NCI-H510A treated with DMSO at 0.1 percent for 48 hours (cell line): ENCODE results near the gene PHACTR4.
"Not testable (repeated sequence)": the region's sequence is repeated elsewhere in the genome, so short reads cannot be mapped to it uniquely, and the experiment has no call there.

Experiments
- DNase-seq: peaks from one replicate; lab custom pipeline; 2025; lab: John Stamatoyannopoulos, UW

The PHACTR4 gene

GRCh38 chr1:28437264-28437923 is 67.9 kb downstream of the PHACTR4 start:
- peak; percentile 34 for DNase-seq

GRCh38 chr1:28437924-28438699 is 68.6 kb downstream of the PHACTR4 start:
- DNase-seq = peak; percentile 91

GRCh38 chr1:28439320-28439719 is 69.8 kb downstream of the PHACTR4 start:
- DNase-seq = no peak

DNA sequence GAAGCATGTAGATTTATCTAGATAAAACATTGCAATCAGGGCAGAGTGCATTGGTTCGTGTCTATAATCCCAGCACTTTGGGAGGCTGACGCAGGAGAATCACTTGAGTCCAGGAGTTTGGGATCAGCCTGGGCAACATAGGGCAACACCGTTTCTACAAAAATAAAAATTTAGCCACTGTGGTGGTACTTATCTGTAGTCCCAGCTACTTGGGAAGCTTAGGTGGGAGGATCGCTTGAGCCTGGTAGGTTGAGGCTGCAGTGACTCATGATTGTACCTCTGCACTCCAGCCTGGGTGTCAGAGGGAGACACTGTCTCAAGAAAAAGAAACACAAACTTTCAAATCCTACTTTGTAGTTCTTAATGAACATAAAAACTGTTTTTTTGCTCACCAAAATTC is 72.1 kb downstream of the PHACTR4 start:
- no peak for DNase-seq

DNA sequence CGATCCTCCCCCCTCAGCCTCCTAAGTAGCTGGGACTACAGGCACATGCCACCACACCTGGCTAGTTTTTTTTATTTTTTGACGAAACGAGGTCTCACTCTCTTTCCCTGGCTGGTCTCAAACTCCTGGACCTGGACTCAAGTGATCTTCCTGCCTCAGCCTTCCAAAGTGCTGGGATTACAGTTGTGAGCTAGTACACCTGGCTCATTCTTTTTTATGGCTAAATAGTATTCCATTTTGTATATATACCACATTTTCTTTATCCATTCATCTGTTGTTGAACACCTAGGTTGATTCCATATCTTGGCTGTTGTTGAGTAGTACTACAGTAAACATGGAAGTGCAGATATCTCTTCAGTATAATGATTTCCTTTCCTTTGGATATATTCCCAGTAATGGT is 74.0 kb downstream of the PHACTR4 start:
- no peak for DNase-seq

DNA sequence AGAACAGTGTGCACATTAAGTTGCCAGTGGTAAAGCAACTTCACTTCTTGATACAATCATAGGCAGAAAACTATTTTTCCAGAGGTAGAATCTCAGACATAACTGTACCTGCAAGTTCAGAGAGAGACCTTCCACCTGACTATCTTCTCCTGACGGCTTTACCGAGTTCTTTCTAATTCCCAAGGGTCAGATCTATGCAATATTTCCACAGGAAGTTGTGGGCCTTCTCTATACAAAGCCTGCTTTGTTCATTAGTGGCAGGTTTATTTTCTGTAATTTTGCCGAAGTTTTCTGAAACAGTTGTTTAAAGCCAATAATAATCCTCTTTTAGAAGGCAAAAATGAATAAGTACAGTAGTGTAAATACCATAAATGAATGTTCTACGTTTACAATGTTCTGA is 78.1 kb downstream of the PHACTR4 start:
- no peak for DNase-seq

- DNase-seq = not testable (repeated sequence)
Observed at GRCh38 chr1:28448094-28448611, 78.6 kb downstream of the PHACTR4 start.

DNA sequence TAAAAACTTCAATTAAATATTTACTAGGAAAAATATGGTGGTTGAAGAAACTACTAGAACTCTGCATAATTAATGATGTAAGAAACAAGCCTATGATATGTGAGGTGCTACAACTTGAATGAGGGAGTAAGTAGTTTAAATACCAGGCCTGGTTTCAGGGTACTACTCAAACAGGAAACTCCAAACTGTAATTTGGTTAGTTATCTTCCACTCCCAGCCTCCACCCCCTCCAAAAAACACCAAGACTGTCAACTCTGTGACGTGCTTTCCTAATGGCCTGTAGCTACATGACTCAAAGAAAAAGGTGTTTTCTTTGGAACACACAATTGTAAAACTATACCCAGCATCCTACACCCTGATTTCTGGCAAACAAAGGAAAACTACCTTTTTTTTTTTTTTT is 80.4 kb downstream of the PHACTR4 start:
- no peak for DNase-seq

- no peak for DNase-seq
Observed at GRCh38 chr1:28450561-28450960, 81.0 kb downstream of the PHACTR4 start.

GRCh38 chr1:28451011-28451410 is 81.5 kb downstream of the PHACTR4 start:
- DNase-seq = no peak

- DNase-seq = no peak
Observed at GRCh38 chr1:28456078-28456477, 86.5 kb downstream of the PHACTR4 start.

GRCh38 chr1:28457678-28458077 is 88.1 kb downstream of the PHACTR4 start:
- DNase-seq = no peak

GRCh38 chr1:28458237-28459228 is 89.0 kb downstream of the PHACTR4 start:
- DNase-seq = no peak

- no peak for DNase-seq
Observed at GRCh38 chr1:28466226-28466778, 96.8 kb downstream of the PHACTR4 start.

DNA sequence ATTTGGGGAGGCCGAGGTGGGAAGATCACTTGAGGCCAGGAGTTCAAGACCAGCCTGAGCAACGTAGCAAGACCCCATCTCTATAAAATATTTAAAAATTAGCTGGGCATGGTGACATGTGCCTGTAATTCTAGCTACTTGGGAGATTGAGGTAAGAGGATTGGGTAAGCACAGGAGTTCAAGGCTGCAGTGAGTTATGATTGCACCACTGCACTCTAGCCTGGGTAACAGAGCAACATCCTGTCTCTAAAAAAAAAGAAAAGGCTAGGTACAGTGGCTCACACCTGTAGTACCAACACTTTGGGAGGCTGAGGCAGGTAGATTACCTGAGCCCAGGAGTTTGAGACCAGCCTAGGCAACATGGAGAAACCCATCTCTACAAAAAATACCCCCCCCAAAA is 100.6 kb downstream of the PHACTR4 start:
- no peak for DNase-seq

GRCh38 chr1:28479497-28479896 is 110.0 kb downstream of the PHACTR4 start:
- DNase-seq = not testable (repeated sequence)

GRCh38 chr1:28480308-28480707 is 110.8 kb downstream of the PHACTR4 start:
- DNase-seq = no peak

- DNase-seq = no peak
Observed at GRCh38 chr1:28482138-28482537, 112.6 kb downstream of the PHACTR4 start.

DNA sequence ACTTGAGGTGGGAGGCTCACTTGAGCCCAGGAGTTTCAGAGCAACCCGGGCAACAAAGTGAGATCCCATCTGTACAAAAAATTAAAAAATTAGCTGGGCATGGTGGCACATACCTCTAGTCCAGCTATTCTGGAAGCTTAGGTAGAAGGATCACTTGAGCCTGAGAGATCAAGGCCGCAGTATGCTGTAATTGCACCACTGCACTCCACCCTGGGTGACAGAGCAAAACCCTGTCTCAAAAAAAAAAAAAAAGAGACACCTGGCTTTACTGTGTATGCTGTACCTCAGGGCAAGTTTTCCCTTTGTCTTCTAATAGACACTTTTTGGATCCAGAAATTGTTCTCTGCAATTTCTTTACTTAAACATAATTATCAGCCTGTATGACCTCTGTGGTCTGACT is 113.2 kb downstream of the PHACTR4 start:
- no peak for DNase-seq

- DNase-seq = no peak
Observed at GRCh38 chr1:28494737-28495136, 125.2 kb downstream of the PHACTR4 start.

DNA sequence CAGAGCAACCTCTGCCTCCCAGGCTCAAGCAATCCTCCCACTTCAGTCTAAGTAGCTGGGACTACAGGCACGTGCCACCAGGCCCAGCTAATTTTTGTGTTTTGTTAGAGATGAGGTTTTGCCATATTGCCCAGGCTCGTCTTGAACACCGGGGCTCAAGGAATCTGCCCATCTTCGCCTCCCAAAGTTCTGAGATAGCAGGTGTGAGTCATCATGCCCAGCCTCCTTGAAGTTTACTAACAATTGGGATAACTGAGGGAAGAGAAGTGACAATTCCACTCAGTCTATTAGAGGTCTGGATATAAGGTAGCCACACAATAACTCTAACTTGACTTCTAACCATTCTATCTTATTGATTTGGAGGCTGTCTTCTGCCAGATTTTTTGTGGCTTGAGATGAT is 130.0 kb downstream of the PHACTR4 start:
- DNase-seq = no peak

DNA sequence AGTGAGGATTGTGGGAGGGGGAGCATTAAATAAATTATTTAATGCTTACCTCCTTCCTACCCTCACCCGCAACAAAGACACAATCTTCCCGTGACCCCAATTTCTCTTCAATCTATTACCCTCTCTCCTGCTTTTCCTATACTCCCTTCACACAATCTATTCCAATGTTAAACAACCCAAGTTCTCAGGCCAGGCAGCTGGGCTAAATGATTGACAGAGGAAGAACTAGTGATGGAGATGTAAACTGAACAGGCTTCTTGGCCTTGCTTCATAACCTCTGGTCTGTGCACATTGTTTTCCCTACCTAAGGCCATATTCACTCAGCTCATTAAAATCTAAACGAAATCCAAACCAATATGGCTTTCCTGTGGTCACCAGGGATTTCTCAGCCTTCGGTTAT is 132.4 kb downstream of the PHACTR4 start:
- DNase-seq = no peak
